ENCODE data around the gene SOD3.

The SOD3 gene

DNA sequence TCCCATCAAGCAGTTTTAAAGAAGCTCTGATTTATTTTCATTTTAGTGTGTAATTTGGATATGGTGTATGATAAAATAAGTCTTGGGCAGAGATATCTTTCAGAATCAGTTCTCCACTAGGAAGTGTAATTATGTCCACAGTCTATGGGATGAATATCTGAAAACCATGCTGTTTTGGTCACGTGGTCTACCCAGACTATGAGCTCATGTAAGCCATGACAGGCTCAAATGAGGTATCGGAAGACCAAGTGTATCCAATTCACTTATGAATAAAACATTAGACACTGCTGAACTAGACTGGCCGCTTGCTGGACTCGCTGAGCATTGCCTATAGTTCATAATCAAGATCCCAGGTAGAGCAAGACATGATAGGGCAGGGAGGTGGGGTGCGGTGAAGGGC, 50.5 kb downstream of the SOD3 start:
- no peak for DNase-seq

DNA sequence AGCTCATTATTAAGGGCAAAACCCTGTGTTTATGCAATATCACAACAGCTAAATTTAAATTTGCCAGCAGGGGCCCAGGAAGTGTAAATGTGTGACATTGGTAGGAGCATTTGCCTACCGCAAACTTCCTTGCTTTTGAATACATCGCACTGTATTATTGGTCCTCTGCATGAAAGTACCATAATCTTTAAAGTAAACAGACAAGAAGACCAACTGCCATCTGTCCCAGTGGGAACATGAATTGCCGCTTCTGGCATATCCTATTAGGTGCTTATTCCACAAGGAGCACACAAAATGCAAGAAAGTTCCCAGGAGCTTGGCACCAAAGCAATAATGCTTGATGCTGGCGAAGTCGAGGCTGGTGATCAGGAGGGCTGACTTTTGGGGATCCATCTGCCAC, 51.3 kb downstream of the SOD3 start:
- no peak for DNase-seq

DNA sequence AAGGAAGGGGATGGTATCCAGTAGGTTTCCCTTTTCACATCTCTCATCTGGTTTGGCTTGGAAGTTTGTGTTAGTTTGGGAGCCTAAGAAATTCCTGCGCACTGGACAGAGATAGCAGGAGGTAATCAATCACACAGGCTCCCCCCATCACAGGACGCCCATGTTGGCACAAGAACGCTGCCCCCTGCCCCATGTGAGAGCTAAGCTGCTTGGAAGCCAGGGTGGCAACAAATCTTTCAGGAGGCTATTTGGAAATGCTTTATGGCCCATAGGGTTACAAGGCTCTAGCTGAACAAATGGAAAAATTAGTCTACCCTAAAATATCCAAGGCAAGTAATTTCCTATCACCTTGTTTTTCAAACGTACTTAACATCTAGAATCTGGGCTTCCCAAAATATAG, 54.0 kb downstream of the SOD3 start:
- DNase-seq = no peak

DNA sequence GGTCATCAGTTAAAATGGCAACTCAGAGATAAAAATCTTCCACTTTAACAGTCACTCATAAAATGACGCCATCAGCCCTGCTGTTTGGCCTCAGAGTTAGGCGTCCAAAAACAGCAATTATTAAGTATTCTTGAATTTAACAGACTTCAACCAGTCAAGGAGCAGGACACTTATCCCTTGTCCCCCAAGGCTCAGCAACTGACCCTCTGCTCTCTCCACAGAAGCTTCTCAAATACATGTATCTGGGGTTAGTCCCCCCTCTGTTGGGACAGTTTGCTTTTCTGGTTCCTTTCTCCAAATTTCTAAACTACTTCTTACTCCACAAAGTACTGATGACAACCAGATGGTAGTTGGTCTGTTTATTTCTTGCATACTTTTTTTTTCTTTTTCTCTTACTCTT, 54.4 kb downstream of the SOD3 start:
- DNase-seq = no peak

All from activated T-cell treated with anti-CD3 and anti-CD28 coated beads for 4 hours (primary cell).